ENCODE data around the gene ALKBH4. TPM values are rescaled to one million over a fixed set of nuclear protein-coding genes. Genes with fewer than 3 reads are reported as not detected.
"Not testable (repeated sequence)": the region's sequence is repeated elsewhere in the genome, so short reads cannot be mapped to it uniquely, and the experiment has no call there.

Gene ALKBH4
- total RNA-seq, 1 donor from 2014 or later, result 54.7 TPM

DNA sequence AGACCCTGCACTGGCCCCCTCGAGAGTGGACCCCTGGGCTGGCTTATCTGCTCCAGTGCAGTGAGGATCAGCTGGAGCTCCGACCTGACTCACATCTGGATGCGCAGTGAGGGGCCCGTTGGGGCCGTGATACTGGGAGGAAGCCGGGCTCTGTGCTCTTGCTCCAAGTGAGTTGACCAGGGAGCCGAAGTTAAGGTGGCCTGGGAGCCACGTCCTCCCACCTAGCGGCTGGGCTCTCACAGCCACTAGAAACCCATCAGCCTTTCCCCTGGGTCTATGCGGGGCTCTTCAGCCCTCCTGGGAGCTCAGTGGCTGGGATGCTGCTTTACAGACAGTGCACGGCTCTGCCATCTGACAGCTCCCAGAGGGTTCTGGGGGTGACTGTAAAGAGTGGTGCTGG lies 9.1 kb downstream of the ALKBH4 start:
- no peak for DNase-seq

DNA sequence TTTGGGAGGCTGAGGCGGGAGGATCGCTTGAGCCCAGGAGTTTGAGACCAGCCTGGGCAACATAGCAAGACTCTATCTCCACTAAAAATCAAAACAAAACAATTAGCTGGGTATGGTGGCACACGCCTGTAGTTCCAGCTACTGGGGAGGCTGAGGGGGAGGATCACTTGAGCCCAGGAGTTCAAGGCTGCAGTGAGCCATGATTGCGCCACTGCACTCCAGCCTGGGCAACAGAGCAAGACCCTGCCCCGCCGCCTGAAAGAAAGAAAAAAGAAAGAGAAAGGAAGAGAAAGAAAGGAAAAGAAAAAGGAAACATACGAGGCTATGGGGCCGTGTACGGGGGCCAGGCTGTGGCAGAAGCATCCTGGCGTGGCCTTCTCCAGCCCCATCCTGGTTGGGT lies 9.7 kb downstream of the ALKBH4 start:
- not testable (repeated sequence) for DNase-seq

DNA sequence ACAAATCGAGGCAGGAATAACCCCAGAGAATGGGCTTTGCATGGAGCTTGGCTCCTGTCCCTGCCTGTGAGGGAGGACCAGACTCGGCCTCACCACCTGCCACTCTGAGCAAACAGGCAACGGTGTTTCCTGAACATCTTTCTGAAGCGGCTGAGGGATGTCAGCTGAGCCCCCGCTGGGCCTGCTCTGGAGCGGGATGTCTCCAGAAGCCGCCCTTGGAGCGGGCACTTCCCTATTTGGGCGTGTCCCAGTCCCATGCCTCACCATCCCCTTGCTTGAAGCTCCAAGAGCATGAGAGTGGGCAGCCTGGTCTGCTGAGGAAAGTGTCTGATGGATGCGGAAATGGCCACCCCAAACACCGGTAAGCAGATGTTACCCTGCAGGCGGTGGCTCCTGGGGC lies 10.2 kb downstream of the ALKBH4 start:
- no peak for DNase-seq

DNA sequence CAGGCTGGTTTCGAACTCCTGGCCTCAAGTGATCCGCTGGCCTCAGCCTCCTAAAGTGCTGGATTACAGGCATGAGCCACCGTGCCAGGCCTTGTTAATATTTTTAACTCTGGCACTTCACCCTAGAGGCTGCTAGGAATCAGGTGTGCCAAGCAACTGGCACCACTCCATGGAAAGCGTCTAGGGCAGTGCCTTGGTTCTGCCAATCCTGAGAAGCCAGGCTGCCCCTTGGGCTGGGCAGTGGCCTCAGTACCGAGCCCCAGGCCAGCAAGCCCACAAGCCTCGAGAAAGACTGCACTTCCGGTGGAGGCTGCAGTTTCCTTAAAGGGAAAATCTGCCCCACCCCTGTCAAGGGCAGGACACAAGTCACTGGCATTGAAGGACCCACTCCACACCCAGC lies 11.3 kb downstream of the ALKBH4 start:
- no peak for DNase-seq

GRCh38 chr7:102452451-102452850 lies 12.2 kb downstream of the ALKBH4 start:
- no peak for DNase-seq

GRCh38 chr7:102451371-102452054 lies 13.2 kb downstream of the ALKBH4 start:
- no peak for DNase-seq

- no peak for DNase-seq
These were observed 14.4 kb downstream of the ALKBH4 start for GRCh38 chr7:102450242-102450641.

DNA sequence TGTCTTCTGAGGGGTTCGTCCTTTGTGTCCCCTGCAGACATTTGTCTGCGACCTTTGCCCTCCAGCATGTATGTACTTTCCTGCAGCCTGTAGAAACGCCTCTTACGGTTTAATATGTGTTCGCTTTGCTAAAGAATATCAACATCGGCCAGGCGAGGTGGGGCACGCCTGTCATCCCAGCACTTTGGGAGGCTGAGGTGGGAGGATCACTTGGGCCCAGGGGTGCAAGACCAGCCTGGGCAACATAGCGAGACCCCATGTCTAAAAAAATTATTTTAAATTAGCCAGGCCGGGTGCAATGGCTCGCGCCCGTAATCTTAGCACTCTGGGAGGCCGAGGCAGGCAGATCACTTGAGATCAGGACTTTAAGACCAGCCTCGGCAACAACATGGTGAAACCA lies 15.5 kb downstream of the ALKBH4 start:
- DNase-seq, result no peak

- no peak for DNase-seq
These were observed 17.4 kb downstream of the ALKBH4 start for GRCh38 chr7:102447311-102447710.

- DNase-seq, result no peak
These were observed 18.1 kb downstream of the ALKBH4 start for GRCh38 chr7:102446387-102447156.

DNA sequence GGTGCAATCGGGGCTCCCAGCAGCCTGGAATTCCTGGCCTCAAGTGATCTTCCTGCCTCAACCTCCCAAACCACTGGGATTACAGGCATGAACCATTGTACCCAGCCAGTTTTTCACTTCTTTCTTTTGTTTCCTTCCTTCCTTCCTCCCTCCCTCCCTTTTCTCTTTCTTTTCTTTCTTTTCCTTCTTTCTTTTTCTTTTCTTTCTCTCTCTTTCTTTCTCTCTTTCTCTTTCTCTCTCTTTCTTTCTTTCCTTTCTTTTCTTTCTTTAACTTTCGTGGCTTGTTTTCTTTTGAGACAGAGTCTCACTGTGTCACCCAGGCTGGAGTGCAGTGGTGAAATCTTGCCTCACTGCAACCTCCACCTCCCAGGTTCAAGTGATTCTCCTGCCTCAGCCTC lies 19.0 kb downstream of the ALKBH4 start:
- DNase-seq, result no peak

- no peak for DNase-seq
These were observed 19.5 kb downstream of the ALKBH4 start for GRCh38 chr7:102444961-102445673.

DNA sequence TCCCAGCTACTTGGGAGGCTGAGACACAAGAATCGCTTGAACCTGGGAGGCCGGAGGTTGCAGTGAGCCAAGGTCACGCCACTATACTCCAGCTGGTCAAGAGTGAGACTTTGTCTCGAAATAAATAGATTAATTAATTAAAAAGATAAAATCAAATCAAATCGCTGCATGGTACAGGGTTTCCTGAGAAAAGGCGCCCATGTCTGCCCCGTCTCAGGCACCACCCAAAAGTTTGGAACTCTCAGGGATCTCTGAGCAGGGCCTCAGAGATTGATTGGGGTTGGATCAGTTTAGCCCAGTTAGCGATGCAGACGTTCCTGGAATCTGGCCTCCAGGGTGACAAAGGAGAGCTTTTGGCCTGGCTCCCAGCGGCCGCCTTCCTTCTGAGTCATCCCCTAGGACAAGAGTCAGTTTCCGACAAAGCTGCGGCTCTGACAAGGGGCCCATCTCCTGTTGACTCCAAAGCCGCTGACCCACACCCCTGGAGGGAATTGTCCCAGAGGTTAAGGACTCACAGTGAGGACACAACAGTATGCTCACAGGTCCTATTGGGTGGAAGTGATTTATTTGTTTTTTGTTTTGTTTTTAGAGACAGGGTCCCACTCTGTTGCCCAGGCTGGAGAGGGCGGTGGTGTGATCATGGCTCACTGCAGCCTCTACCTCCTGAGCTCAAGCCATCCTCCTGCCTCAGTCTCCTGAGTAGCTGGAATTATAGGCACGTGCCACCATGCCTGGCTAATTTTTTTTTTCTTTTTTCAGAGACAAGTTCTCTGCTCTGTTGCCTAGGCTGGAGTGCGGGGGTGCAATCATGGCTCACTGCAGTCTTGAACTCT lies 24.5 kb downstream of the ALKBH4 start:
- DNase-seq, result peak; percentile 24

DNA sequence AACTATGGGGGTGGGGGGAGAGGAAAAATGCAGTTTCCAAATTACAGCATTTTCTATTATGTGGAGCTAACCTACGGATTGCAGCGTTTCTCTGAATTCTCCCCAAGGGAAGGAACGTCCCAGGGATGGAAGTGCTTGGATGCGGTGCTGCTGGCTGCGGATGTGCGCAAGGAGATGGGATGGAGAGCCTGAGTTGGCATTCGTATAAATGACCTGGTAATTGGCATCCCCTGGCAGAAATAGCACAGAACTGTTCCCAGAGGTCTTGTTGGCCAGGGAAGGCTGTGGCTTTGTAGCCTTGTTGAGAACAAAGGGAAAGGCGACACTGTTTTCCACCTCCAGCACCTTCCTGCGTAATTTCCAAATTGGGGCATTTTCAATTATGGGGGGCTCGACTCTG lies 28.5 kb downstream of the ALKBH4 start:
- no peak for DNase-seq

- no peak for DNase-seq
These were observed 30.6 kb downstream of the ALKBH4 start for GRCh38 chr7:102434039-102434486.

- DNase-seq, result peak; percentile 83
These were observed 31.2 kb downstream of the ALKBH4 start, which contains the start of gene ORAI2 for GRCh38 chr7:102433219-102434038. TSS of gene ORAI2 (plus strand) at chr7:102433575. CDS start at chr7:102438957, 5,382 bp downstream.

DNA sequence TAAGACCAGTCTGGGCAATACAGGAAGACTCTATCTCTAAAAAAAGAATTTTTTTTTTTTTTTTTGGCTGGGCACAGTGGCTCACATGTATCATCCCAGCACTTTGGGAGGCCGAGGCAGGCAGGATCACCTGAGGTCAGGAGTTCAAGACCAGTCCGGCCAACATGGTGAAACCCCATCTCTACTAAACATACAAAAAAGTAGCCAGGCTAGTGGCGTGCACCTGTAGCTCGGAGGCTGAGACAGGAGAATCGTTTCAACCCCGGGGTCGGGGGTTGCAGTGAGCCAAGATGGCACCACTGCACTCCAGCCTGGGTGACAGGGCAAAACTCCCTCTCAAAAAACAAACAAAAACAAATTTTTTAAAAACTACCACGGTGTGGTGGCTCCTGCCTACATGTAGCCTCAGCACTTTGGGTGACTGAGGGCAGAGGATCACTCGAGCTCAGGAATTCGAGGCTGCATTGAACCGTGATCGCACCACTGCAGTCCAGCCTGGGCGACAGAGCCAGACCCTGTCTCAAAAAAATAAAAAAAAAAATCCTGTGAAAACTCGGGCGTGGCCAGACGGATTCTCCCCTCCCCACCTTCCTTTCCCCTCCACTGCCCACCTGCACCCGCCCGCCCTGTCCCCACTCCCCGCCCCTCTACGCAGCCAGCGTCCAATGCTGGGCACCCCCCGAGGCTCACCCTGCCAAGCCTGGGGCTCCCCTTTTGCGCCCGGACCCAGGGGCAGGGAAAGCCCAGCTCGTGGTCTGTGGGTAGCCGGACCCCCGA lies 32.0 kb downstream of the ALKBH4 start:
- peak; percentile 24 for DNase-seq

GRCh38 chr7:102431617-102432298 lies 32.9 kb downstream of the ALKBH4 start:
- peak; percentile 16 for DNase-seq

DNA sequence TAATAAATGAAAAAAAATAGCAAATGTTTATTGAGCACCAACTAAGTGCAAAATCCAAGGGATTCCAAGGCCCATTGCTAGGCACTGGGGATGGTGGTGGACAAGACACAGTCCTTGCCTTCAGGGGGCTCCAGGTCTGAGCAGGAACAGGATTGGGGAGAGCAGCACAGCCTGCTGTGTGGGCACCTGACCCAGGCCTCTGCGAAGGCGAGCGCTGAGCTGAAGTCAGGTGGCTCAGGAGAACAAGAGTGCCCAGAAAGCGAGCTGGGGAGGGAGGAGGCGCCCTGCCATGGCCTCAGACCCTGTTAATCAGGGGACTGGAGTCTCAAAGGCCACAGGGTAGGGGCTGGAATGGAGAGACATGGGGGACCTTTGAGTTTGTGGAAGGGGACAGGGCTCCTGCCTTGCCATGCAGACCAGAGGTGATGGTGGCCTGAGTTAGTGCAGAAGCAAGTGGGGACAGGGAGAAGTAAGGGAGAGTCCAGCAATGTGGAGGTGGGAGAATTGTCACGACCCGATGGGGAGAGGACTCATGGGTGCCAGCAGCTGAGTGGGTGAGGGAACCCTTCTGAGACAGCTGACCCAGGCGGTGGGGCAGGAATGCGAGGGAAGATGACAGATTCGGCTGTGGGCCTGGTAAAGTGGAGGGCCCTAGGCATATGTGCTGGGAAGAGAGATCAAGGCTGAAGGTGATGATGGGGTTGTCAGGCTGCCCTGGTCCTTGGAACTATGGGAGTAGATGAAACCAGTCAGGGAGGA lies 35.3 kb downstream of the ALKBH4 start:
- DNase-seq, result no peak

Data from tongue (tissue), 2 donors.